RWPE2 (cell line): ENCODE data around the gene DRAXIN.

Experiments used
- ATAC-seq: fragments of 200-7000 bp; cut with Tn5 transposase; 3 replicates; pipeline ENCODE4 v1.9.1; 2021; ENCODE audit warnings: low read depth
- DNase-seq: peaks from one replicate; pipeline ENCODE4 v3.0.0-alpha.2; 2020; ENCODE audit warnings: low spot score
- H3K27ac ChIP-seq: fragments of 450-650 bp; 2 replicates; pipeline ENCODE4 v1.5.1; 2017; ENCODE audit warnings: mild to moderate bottlenecking; ENCODE audit not compliant: poor library complexity, severe bottlenecking
- H3K27me3 ChIP-seq: fragments of 250-450 bp; sonication (Bioruptor Pico); 2 replicates; pipeline ENCODE4 v1.5.1; 2021; ENCODE audit warnings: mild to moderate bottlenecking, moderate library complexity; ENCODE audit not compliant: insufficient read depth, poor library complexity, severe bottlenecking
- H3K36me3 ChIP-seq: fragments of 250-450 bp; sonication (Bioruptor Pico); 2 replicates; pipeline ENCODE4 v1.5.1; 2020; ENCODE audit warnings: low read depth, mild to moderate bottlenecking, moderate library complexity
- H3K4me1 ChIP-seq: fragments of 250-450 bp; sonication (Bioruptor Pico); 2 replicates; pipeline ENCODE4 v1.5.1; 2021; ENCODE audit warnings: mild to moderate bottlenecking, moderate library complexity; ENCODE audit not compliant: insufficient read depth, poor library complexity, severe bottlenecking
- H3K4me3 ChIP-seq: fragments of 250-450 bp; sonication (Bioruptor Pico); 2 replicates; pipeline ENCODE4 v1.5.1; 2021; ENCODE audit warnings: mild to moderate bottlenecking, moderate library complexity; ENCODE audit not compliant: severe bottlenecking
- H3K9me3 ChIP-seq: fragments of 250-450 bp; sonication (Bioruptor Pico); 2 replicates; pipeline ENCODE4 v1.5.1; 2021; ENCODE audit warnings: mild to moderate bottlenecking, moderate library complexity; ENCODE audit not compliant: severe bottlenecking
- CTCF ChIP-seq: fragments of 450-650 bp; IDR thresholded peaks from one replicate; pipeline ENCODE4 v1.5.1; 2017; ENCODE audit warnings: mild to moderate bottlenecking, moderate library complexity; ENCODE audit not compliant: poor library complexity, severe bottlenecking

DRAXIN gene

DNA sequence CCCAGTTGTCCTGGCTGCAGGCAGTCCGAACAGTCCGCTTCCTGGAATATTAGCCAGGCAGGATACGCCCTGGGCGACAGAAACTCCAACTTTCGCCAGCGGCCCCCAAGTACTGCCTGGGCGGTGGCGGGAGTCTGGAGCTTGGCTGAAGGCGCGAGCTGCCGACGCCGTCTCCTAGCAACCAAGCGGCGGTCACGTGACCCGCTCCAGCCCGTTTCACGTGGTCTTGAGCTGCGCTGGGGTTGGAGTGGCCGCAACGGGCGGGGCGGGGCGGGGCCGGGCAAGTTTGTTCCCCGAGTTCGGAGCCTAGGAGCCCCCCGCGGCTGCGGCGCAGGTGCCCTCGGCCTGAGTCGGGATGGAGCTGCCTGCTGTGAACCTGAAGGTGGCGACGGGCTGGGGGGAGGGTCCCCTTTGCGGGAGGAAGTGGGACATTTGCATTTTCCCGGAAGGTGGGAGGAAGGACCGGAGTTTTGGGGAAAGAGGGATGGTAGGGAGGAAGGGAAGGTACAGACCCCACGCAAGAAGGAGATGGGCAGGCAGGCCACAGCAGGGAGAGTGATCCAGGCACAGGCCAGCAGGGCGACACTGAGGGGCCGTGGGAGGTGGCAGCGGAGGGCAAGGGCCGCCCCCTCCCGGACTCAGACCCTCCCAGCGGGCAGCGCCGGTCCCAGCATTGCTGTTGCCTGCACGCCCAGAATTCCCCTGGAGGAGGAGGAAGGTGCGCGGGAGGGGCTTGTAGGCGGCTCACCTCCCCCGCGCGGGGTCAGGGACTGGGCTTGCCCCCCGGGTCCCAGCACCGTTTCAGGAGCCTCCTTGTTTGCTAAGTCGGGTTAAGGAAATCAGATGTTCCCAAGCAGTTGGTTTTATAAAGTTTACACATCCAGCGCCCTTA lies 44.6 kb downstream of the DRAXIN start, which contains the start of gene AGTRAP:
Gene AGTRAP, plus strand, starts transcription at position 283 of the 892 bp plus-strand sequence. Its CDS starts 73 bp downstream, at position 356.
- H3K9me3 ChIP-seq: no peaks in the 10 kb centered on the region
- peak; percentile 60 for ATAC-seq
- no peaks in the 10 kb centered on the region for H3K27me3 ChIP-seq
- H3K36me3 ChIP-seq: 0 out of 2 replicates have a peak, but pooled peaks cover 4% of the 10 kb centered on the region
- peak within 1 kb of the TSS; percentile 95 for H3K27ac ChIP-seq
- no peak for TF ChIP-seq CTCF
- H3K4me1 ChIP-seq: peaks cover 30% of the 10 kb centered on the region
- H3K4me3 ChIP-seq: peak within 1 kb of the TSS; percentile 87
- peak; percentile 92 for DNase-seq

GRCh38 chr1:11736746-11737639 lies 45.5 kb downstream of the DRAXIN start:
- no peaks in the 10 kb centered on the region for H3K27me3 ChIP-seq
- no peak for TF ChIP-seq CTCF
- peak overlapping the region; percentile 95 for H3K27ac ChIP-seq
- H3K4me1 ChIP-seq: peaks cover 29% of the 10 kb centered on the region
- peak; percentile 72 for ATAC-seq
- DNase-seq: no peak
- peaks cover 12% of the 10 kb centered on the region; the same call in 1 of the 2 replicates for H3K36me3 ChIP-seq
- H3K4me3 ChIP-seq: peak overlapping the region; percentile 87
- no peaks in the 10 kb centered on the region for H3K9me3 ChIP-seq

- Histone ChIP-seq H3K36me3 (peaks cover 12% of the 10 kb centered on the region; the same call in 1 of the 2 replicates), H3K4me1 (peaks cover 25% of the 10 kb centered on the region), H3K27me3 (no peaks in the 10 kb centered on the region), H3K9me3 (no peaks in the 10 kb centered on the region), H3K27ac (peak overlapping the region; percentile 95), H3K4me3 (no peak overlapping the region)
- TF ChIP-seq CTCF: no peak
- ATAC-seq: no peak
- no peak for DNase-seq
Observed at GRCh38 chr1:11738096-11738495, 46.6 kb downstream of the DRAXIN start.

DNA sequence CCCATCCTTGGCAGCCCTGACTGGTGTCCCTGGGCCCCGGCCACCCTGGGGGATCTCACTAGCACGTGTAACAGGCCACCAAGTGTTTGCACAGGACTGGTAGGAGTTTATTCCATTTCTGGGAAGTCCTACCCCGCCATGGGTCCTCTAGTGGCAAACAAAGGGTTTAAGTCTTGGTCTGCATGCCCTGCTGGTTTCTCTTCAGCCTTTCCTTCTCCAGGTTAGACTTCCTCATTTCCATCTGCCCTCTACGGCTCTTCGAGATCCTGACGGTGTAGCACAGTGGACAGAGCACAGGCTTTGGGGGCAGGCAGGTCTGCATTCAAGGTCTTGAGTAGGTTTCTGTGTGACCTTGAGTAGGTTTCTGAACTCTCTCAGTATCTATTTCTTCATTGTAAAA lies 47.3 kb downstream of the DRAXIN start:
- Histone ChIP-seq H3K9me3 (no peaks in the 10 kb centered on the region), H3K27ac (no peak overlapping the region), H3K4me3 (no peak overlapping the region), H3K4me1 (peaks cover 25% of the 10 kb centered on the region), H3K36me3 (peaks cover 12% of the 10 kb centered on the region), H3K27me3 (no peaks in the 10 kb centered on the region)
- TF ChIP-seq CTCF: no peak
- ATAC-seq: no peak
- no peak for DNase-seq
